Stimulated activated CD4-positive, alpha-beta T cell treated with anti-CD3 and anti-CD28 coated beads, Interleukin-15, amount 100 ng/mL, for 1 hour (primary cell): ENCODE measurements around the gene LUZP2.
"Not testable (repeated sequence)": the region's sequence is repeated elsewhere in the genome, so short reads cannot be mapped to it uniquely, and the experiment has no call there.

Source experiments
- DNase-seq, 2 donors: peaks; one replicate each; pipeline ENCODE4 v3.0.0-alpha.2; 2020; ENCODE audit warnings: low read depth in 1 of 2, low spot score in 1 of 2

Gene LUZP2

DNA sequence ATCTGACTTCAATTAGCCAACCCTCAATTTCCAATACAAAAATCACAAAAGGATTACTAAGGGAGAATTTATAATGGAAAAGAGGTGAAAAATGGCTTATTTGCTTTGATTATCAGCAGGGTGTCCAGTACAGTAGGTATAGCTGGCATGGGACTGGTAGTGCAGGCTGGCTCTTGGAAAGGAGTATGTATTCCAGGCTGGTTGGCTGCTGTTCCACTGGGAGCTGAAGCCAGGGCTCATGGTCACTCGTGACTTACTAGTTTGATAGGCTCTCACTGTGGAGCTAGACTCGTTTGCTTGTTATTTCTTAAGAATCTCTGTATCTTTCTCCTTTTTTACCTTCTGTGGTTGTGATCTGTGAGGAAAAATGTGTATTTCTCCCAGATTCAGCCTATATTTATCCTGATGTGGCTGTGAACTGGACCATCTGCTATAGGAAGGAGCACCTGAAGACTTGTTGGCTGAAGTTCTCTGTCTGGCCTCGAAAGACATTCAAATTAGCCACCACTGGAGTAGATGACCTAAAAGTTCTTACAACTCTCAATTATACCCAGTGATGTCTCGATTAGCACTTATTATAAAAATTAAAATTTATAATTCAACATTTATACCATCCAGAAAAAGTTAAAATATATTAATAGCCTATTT is 395.1 kb downstream of the LUZP2 start:
- not testable (repeated sequence) for DNase-seq

DNA sequence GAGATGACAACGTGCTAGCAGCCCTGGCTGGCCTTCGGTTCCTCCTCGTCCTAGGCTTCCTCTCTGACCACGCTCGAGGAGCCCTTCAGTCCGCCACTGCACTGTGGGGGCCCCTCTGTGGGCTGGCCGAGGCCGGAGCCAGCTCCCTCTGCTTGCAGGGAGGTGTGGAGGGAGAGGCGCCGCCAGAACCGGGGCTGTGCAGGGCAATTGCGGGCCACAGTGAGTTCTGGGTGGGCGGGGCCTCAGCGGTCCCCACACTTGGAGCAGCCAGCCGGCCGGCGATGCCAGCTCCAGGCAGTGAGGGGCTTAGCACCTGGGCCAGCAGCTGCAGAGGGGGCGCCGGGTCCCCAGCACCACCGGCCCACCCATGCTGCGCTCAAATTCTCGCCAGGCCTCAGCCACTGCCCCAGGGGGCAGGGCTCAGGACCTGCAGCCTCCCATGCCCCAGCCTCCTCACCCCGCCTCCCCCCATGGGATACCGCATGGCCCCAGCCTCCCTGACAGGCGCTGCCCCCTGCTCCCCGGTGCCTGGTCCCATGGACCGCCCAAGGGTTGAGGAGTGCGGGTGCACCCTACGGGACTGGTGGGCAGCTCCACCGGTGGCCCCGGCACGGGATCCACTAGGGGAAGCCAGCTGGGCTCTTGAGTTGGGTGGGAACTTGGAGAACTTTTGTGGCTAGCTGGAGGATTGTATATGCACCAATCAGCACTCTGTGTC is 399.4 kb downstream of the LUZP2 start:
- DNase-seq, result no peak

DNA sequence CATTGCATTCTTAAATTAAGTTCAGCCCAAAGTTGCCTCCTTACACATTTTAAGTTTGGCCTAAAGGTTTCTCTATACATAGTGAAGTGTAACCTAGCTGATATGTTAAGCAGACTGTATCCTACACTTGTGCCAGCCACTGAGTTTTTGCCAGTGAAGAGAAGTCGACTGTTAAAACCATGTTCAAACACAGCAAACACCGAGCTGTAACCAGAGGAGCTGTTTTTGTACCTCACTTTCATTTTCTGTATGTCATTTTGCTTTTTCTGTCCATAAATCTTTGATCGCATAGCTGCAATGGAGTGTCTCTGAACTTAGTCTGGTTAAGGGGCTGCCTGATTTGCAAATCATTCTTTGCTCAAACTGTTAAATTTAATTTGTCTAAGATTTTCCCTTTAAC is 403.7 kb downstream of the LUZP2 start:
- no peak for DNase-seq

DNA sequence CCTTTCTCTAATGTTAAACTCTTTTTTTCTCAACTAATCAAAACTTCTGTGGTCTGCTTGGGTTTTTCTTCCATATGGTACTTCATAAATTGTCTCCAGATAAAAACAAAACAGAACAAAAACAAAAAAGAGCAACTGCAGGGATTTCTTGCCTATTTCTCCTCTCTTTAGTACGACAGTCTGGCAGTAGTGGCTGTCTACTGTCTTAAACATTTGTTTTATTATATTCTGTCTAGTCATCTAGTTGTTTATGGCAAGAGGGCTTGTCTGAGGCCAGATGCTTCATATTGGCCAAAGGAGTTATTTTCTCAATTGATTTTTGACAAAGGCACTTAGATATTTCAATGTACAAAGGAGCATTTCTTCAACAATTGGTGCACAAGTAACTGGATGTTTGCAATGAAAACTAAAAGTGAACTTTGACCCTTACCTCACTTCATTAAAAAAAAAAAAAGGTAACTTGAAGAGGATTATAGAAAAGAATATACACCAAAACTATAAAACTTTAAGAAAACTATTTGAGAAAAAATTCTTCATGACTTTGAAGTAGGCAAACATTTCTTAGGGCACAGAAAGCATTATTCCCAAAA is 404.2 kb downstream of the LUZP2 start:
- no peak for DNase-seq

DNA sequence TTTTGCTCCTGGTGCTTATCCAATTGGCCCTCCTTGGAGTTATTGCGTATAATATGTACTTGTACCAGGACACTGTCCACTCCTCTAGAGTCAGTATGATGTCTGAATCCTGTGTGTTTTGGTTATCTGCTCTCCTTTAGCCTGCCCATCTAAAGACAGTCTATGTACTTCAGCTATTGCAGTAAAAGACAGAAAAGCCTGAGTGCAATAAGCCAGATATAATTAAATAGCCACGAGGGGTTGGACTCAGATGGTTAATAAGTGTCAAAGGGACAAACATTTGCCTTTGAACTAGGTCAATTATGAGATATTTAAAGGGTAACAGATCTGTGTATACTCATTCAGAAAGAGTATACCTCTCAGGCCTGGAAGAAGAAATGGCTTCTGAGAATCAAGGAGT is 406.7 kb downstream of the LUZP2 start:
- no peak for DNase-seq

DNA sequence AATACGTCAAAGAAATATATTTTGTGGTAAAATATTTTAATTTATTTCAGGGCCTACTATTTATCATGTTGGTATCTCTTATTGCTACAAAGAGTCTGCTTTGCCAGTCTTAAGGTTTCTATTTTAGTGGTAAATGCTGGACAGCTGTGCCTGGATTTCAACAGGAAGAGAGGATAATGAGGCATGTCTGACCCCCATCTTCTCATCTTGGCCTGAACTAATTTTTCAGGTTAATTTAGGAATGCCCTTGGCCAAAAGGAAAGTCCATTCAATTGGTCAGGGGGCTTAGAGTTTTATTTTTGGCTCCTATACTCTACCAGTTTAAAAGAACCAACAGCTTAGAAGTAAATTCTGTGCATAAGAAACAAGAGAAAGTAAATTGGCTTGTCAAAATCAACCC is 428.2 kb downstream of the LUZP2 start:
- DNase-seq, result no peak

DNA sequence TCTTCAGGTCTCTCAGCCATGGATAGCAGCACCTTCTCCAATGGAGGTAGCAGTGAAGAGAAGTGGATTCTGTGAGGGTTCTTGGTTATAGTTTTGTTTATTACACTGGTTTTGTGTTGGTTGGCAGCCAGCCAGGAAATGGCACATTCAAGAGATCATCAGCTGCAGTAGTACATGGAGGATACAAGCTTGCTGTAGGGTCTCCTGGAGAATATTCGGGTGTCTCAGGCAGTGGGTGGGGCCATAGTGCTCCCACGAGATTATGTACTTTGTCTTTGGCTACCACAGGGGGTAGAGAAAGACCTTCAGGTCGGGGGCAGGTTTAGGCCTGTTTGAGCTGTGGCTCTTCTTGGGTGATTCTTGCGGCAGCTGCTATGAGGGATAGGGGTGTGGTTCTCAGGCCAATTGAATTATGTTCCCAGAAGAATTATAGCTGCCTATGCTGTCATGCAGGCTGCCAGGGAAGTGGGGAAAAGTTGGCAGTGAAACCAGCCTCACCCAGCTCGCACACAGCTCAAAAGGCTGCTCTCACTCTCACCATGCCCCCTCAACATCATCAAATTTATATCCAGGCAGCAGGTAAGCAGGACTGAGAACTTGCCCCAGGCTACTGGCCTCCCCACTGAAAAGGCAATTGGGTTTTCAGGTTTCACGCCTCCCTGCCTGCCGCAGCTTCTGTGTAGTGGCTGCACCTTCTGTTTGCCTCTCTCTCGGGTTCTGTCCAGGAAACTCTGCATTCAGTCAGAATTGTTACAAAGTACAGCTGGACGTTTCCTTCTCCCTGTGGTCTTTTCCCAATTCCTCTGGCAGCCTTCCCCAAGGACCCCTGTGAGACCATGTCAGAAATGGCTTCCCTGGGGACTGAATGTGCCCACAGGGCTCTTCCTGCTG is 435.5 kb downstream of the LUZP2 start:
- DNase-seq, result no peak

DNA sequence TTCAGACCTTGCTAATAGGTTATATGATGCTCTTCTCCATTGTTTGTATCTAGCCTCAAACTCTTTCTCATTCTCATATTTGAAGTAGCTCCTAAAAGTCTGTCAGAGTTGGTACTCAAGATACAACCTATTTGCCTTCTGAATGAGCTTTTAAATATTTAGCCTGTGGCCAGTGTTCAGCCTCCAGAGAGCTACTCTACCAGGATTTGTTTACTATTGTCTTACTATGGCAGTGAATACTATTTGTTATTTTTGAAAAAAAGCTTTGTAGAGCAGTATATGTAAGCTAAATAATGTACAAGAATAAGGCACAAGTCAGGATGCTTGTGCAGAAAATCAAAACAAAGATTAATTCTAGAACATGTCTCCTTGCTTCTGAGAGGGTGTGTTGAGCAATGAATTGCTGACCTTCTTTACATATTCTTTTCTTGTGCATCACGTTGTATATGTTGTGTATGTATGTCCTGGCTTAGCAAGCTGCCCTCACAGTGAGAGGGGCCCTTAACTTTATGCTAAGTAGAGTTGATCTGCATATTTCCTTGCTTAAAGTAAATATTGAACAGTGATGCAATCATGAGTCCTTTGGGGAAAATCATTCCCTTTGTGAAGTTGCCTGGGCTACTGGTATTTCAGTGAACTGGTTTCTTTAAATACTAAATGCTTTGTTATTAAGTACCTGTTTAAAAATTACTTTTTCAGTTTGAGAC is 438.0 kb downstream of the LUZP2 start:
- DNase-seq, result no peak

DNA sequence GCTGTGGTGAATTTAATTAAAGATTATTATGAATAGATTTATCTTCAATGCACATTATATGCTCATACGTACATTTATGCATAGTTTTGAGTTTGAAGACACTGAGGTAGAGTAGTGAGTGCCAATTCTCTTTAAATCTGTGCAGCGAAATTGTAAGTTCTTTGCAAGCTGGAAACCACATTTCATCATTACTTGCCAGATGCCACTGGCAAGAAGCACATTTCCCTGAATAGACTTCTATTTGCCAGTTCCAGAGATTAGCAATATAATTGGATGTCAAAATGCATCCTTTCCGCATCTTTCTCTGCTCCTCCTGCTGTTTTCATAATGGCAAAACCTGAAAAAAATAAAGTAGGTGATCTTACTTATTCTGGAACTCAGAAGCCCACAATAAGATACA is 448.0 kb downstream of the LUZP2 start:
- no peak for DNase-seq

DNA sequence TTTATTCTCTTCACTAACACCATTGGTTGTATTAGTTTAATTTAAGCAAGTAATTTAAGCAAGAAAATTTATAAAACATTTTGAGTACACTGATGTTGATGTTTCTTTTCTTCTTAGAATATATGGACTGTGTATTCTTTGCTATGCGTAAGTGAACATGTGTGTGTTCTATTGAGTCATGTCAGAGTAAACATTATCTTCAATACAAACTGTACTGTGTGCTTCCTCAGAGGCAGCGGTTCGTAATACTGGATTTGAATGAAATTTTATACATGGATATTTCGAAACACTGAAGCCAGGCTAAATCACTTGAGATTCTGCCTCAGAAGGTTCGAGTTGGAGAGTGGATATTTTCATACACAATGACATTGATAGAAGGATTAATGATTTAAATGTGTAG is 452.6 kb downstream of the LUZP2 start:
- DNase-seq, result no peak

DNA sequence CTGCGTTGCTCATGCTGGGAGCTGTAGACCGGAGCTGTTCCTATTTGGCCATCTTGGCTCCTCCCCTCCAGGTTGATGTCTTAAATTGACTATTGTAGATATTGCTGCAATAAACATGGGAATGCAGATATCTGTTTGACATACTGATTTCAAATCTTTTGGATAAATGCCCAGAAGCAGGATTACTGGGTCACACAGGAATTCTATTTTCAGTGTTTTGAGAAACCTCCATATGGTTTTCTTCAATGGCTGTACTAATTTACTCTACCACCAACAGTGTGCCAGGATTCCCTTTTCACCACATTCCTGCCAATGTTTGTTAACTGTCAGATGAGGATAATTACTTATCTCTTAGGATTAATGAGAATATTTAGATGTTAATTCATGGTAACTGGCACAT is 467.0 kb downstream of the LUZP2 start:
- DNase-seq, result no peak

DNA sequence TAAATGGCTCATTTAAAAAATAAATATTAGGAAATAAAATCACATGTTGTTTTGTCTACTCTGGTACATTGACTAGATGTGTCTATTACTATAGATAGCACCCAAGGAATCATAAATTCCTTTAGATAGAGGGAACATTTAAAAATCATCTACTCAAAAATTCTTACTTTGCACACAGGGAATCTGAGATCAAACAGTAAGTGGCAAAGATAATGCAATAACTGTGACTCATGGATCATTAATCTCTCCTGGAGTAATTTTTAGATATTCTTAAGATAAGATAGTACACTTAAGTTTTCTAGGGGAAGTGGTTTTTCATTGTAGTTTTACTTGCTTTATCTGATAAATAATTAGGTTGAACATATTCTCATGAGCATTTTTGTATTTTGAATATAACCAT is 468.9 kb downstream of the LUZP2 start:
- DNase-seq, result no peak

DNA sequence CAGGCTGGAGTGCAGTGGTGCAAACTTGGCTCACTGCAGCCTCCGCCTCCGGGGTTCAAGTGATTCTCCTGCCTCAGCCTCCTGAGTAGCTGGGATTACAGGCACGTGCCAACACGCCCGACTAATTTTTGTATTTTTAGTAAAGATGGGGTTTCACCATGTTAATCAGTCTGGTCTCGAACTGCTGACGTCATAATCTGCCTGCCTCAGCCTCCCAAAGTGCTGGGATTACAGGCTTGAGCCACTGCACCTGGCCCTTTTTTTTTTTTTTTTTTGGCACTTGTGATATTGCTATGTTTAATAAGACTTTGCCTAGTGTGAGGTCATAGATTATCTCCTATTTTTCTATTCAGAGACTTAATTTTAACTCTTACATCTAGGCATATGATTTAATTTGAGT is 497.1 kb downstream of the LUZP2 start:
- DNase-seq, result not testable (repeated sequence)

DNA sequence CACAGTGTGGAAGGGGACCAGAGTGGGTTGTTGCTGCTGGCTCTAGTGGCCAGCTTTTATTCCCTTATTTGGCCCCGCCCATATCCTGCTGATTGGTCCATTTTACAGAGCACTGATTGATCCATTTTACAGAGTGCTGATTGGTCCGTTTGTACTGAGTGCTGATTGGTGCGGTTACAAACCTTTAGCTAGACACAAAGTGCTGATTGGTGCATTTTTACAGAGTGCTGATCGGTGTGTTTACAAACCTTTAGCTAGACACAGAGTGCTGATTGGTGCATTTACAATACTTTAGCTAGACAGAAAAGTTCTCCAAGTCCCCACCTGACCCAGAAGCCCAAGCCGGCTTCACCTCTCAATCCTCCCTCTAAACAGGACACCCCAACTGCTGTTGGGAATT is 503.1 kb downstream of the LUZP2 start:
- DNase-seq, result not testable (repeated sequence)

DNA sequence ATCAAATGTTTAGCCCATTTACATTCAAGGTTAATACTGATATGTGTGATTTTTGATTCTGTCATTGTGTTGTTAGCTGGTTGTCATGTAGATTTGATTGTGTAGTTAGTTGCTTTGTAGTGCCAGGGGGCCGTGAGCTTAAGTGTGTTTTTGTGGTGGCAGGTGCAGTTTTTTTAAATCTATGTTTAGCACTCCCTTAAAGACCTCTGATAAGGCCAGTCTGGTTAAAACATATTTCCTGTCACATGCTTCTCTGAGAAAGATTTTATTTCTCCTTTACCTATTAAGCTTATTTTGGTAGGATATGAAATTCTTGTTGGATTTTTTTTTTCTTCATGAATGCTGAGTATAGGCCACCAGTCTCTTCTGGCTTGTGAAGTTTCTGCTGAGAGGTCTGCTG is 540.6 kb downstream of the LUZP2 start:
- no peak for DNase-seq

DNA sequence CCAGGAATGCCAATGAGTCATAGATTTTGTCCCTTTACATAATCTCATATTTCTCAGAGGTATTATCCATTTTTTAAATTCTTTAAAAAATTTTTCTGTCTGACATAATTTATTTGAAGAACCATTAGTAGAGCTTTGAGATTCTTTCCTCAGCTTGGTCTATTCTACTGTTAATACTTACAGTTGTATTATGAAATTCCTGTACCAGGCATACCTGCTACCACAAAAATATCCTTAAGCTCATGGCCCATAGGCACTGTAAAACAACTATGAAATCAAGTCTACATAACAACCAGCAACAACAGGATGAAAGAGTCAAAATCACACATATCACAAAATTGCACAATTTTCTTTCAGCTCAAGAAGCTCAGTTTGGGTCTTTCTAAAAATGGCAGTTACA is 541.3 kb downstream of the LUZP2 start:
- DNase-seq, result no peak

DNA sequence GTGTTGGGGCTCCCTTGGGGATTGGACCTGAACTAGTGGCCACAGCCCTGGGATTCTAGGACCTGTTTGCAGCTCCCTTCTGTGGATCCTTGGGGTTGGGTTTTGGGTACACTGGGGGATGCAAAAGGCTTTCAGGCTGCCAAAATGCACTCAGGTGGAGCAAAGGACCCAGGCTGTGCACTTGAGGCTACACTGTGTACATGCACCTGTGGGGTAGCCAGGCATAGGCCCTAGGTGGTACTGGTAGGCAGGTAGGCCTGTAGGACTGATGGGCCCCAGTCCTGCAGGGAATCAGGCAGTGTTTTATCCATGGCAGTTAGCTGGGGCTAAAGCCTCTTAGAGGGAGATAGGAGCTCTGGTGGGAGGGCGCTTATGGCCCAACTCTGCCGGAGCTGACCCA is 542.3 kb downstream of the LUZP2 start:
- no peak for DNase-seq

DNA sequence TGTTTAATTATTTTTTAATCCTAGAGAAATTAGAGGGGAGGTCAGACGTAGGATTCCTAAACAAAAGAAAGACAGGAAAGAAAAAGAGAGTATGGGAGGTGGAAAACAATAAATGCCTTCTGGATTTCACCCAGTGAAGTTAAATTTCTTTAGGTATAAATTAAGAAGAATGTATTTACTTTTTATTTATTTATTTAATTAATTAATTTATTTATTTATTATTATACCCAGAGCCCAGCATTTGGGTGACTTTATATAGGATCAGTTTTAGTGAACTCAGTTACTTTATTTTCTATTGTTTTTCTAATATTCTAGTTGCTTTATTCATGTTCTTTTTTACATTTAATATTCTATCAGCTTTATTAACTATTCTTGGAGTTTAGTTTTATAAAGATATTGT is 551.8 kb downstream of the LUZP2 start:
- no peak for DNase-seq

DNA sequence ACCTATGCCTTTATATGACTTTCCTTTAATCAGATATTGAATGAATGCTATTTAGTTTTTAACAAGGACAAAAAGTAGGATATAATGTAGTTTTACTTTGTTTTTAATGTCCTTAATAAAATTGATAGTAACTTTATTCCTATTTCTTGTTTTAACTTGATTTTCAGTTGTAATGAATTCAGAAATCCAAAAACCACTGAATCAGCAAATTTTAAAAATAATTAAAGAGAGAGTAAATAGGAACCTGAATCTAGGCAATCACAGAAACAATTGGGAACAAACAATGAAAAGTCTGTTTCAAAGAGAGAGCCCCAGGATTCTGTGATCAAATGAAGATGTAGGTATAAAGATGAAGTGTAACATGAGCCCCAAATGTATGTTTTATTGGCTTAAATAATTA is 556.0 kb downstream of the LUZP2 start:
- no peak for DNase-seq

DNA sequence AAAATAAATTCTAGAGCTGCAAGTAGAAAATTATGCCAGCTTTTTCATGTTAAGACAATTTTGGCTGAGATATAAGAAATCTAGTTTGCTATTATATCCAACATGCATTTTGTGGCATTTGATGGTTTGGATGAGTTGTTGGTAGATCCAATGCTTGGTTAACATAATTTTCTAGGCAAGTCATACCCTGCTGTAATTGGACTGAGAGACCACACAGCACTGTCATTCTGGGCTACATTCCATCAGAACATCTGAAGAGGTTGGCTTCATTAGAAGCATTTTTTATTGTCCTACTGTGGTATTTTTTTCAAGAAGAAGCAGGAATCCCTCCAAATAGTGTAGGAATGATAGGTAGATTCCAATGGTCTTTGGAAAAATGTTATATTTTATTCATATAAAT is 561.0 kb downstream of the LUZP2 start:
- DNase-seq, result no peak

DNA sequence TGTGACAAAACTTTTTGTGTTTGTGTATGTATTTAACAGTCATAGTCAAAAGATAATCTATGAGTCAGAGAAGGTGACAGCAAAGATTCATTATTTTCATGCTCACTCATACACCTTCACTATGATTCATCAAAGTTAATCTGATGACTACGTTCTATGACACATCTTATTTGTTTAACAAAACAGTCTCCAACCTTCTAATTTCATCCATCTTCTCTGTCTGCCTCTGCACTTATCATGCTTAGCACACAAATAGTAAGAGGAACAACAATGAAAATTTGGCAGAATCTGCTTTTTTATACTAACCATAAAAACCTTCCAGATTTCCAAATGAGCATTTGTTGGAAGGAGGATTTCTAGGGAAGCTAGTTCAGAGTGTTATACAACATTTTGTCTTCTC is 568.9 kb downstream of the LUZP2 start:
- DNase-seq, result no peak
